H9 (cell line): ENCODE data around the gene PITPNM3. TPM values are rescaled to one million over a fixed set of nuclear protein-coding genes. Genes with fewer than 3 reads are reported as not detected.

Experiments
- DNase-seq: peaks from one replicate; pipeline ENCODE4 v3.0.0-alpha.2; 2017
- H2AFZ ChIP-seq: one replicate; pipeline ENCODE4 v1.6.1; 2013; ENCODE audit warnings: mild to moderate bottlenecking, low read length, control low read depth, moderate library complexity
- H2AK5ac ChIP-seq: 2 replicates; pipeline ENCODE4 v1.6.1; 2013; ENCODE audit warnings: low read length, control low read depth, mixed read lengths; ENCODE audit not compliant: insufficient read length
- H2BK120ac ChIP-seq: one replicate; pipeline ENCODE4 v1.6.1; 2013; ENCODE audit warnings: low read depth, mild to moderate bottlenecking, low read length, control low read depth, inconsistent platforms; ENCODE audit not compliant: poor library complexity, severe bottlenecking
- H2BK12ac ChIP-seq: 2 replicates; pipeline ENCODE4 v1.6.1; 2013; ENCODE audit warnings: low read length, control low read depth, mixed read lengths, low read depth; ENCODE audit not compliant: insufficient read length
- H2BK15ac ChIP-seq: 2 replicates; pipeline ENCODE4 v1.6.1; 2013; ENCODE audit warnings: low read depth, low read length, control low read depth
- H2BK20ac ChIP-seq: one replicate; pipeline ENCODE4 v1.6.1; 2013; ENCODE audit warnings: low read depth, mild to moderate bottlenecking, low read length, control low read depth, inconsistent platforms; ENCODE audit not compliant: poor library complexity, severe bottlenecking
- H2BK5ac ChIP-seq: 2 replicates; pipeline ENCODE4 v1.6.1; 2013; ENCODE audit warnings: low read length, control low read depth, mixed read lengths; ENCODE audit not compliant: insufficient read length
- H3K14ac ChIP-seq: 2 replicates; pipeline ENCODE4 v1.6.1; 2013; ENCODE audit warnings: low read length, control low read depth; ENCODE audit not compliant: insufficient read depth
- H3K18ac ChIP-seq: 2 replicates; pipeline ENCODE4 v1.6.1; 2013; ENCODE audit warnings: low read depth, mild to moderate bottlenecking, mixed read lengths, low read length, control low read depth; ENCODE audit not compliant: insufficient read length
- H3K23ac ChIP-seq: 2 replicates; pipeline ENCODE4 v1.6.1; 2013; ENCODE audit warnings: low read length, control low read depth, mixed read lengths, low read depth; ENCODE audit not compliant: insufficient read length
- H3K23me2 ChIP-seq: 2 replicates; pipeline ENCODE4 v1.6.1; 2013; ENCODE audit warnings: low read depth, mild to moderate bottlenecking, mixed read lengths, low read length, control low read depth; ENCODE audit not compliant: insufficient read length, poor library complexity, severe bottlenecking
- H3K27ac ChIP-seq: 2 replicates; pipeline ENCODE4 v1.5.1; 2013; ENCODE audit warnings: low read length, control low read depth, mixed read lengths, low read depth; ENCODE audit not compliant: insufficient read length
- H3K27me3 ChIP-seq: 2 replicates; pipeline ENCODE4 v1.6.1; 2013; ENCODE audit warnings: low read length, control low read depth, inconsistent platforms; ENCODE audit not compliant: insufficient read depth
- H3K4ac ChIP-seq: 2 replicates; pipeline ENCODE4 v1.6.1; 2013; ENCODE audit warnings: low read depth, mild to moderate bottlenecking, control low read depth, inconsistent platforms, low read length, moderate library complexity
- H3K4me1 ChIP-seq: 2 replicates; pipeline ENCODE4 v1.6.1; 2013; ENCODE audit warnings: low read length, control low read depth, inconsistent platforms; ENCODE audit not compliant: insufficient read depth
- H3K4me2 ChIP-seq: 2 replicates; pipeline ENCODE4 v1.6.1; 2013; ENCODE audit warnings: low read length, control low read depth, mixed read lengths; ENCODE audit not compliant: insufficient read length, insufficient read depth
- H3K56ac ChIP-seq: 2 replicates; pipeline ENCODE4 v1.6.1; 2013; ENCODE audit warnings: low read depth, mild to moderate bottlenecking, mixed read lengths, low read length, control low read depth; ENCODE audit not compliant: insufficient read length
- H3K79me1 ChIP-seq: 2 replicates; pipeline ENCODE4 v1.6.1; 2013; ENCODE audit warnings: low read depth, mild to moderate bottlenecking, moderate library complexity, low read length, control low read depth, inconsistent platforms; ENCODE audit not compliant: insufficient read depth, poor library complexity, severe bottlenecking
- H3K79me2 ChIP-seq: 2 replicates; pipeline ENCODE4 v1.6.1; 2013; ENCODE audit warnings: low read length, control low read depth, inconsistent platforms; ENCODE audit not compliant: insufficient read depth
- H3K9ac ChIP-seq: 2 replicates; pipeline ENCODE4 v1.6.1; 2013; ENCODE audit warnings: low read length, control low read depth, mixed read lengths; ENCODE audit not compliant: insufficient read length; ENCODE audit errors: extremely low read depth
- H3K9me3 ChIP-seq: one replicate; pipeline ENCODE4 v1.6.1; 2013; ENCODE audit warnings: low read depth, low read length, inconsistent platforms; ENCODE audit not compliant: control insufficient read depth
- H3T11ph ChIP-seq: one replicate; pipeline ENCODE4 v1.6.1; 2013; ENCODE audit warnings: mild to moderate bottlenecking, low read length, control low read depth, inconsistent platforms
- H4K20me1 ChIP-seq: one replicate; pipeline ENCODE4 v1.6.1; 2013; ENCODE audit not compliant: control insufficient read depth, insufficient read length, insufficient read depth
- H4K5ac ChIP-seq: 2 replicates; pipeline ENCODE4 v1.6.1; 2013; ENCODE audit warnings: low read depth, mild to moderate bottlenecking, mixed read lengths, low read length, control low read depth; ENCODE audit not compliant: insufficient read length
- H4K8ac ChIP-seq: replicated peaks from 2 replicates; pipeline ENCODE4 v1.6.1; 2013; ENCODE audit warnings: low read length, control low read depth, mixed read lengths, low read depth; ENCODE audit not compliant: insufficient read length
- H4K91ac ChIP-seq: 2 replicates; pipeline ENCODE4 v1.6.1; 2013; ENCODE audit warnings: low read depth, mild to moderate bottlenecking, moderate library complexity, mixed read lengths, low read length, control low read depth; ENCODE audit not compliant: insufficient read length
- H3K27ac Mint-ChIP-seq, 3 experiments: 2 replicates in 2 of 3; 3 replicates in 1 of 3; pipeline ENCODE4 v1.8.0; 2020 to 2021; ENCODE audit warnings: mixed read lengths in 3 of 3, mild to moderate bottlenecking in 1 of 3, moderate library complexity in 1 of 3
- H3K27me3 Mint-ChIP-seq: 2 replicates; pipeline ENCODE4 v1.8.0; 2021; ENCODE audit warnings: low read depth, mild to moderate bottlenecking, moderate library complexity, mixed read lengths
- H3K36me3 Mint-ChIP-seq, 3 experiments: 2 replicates in 2 of 3; 3 replicates in 1 of 3; pipeline ENCODE4 v1.8.0; 2020 to 2021; ENCODE audit warnings: low read depth in 3 of 3, mixed read lengths in 3 of 3; ENCODE audit not compliant: insufficient read depth in 1 of 3
- H3K4me1 Mint-ChIP-seq, 2 experiments: 2 replicates each; pipeline ENCODE4 v1.8.0; 2020; ENCODE audit warnings: mixed read lengths in 2 of 2
- H3K4me3 Mint-ChIP-seq, 2 experiments: 2 replicates in 1 of 2; 3 replicates in 1 of 2; pipeline ENCODE4 v1.8.0; 2020 to 2021; ENCODE audit warnings: mild to moderate bottlenecking in 2 of 2, mixed read lengths in 2 of 2, moderate library complexity in 1 of 2
- H3K9me3 Mint-ChIP-seq, 2 experiments: 2 replicates in 1 of 2; 3 replicates in 1 of 2; pipeline ENCODE4 v1.8.0; 2020; ENCODE audit warnings: mild to moderate bottlenecking in 2 of 2, mixed read lengths in 2 of 2, moderate library complexity in 1 of 2
- WGBS: extraction: QIAGEN DNeasy Blood & Tissue Kit; methylation state at CpG from one replicate; pipeline ENCODE4 v1.1.7; 2013; ENCODE audit warnings: missing lambda C conversion rate, low lambda C conversion rate, mixed read lengths; ENCODE audit not compliant: insufficient read length; ENCODE audit errors: extremely low coverage; 5-methylcytosine and 5-hydroxymethylcytosine counted together
- total RNA-seq: library from RNA; stranded (reverse); gene quantifications from 2 replicates; pipeline ENCODE4 v1.2.1, GENCODE V29; 2021
- TF ChIP-seq, protein P1 (sequence below): fragments of 200-600 bp; sonication (generic); conservative IDR thresholded peaks from 3 replicates; pipeline ENCODE4 v1.8.0; 2021; ENCODE audit warnings: antibody characterized with exemption, mild to moderate bottlenecking

Gene PITPNM3
- total RNA-seq, 1 experiment from 2014 or later: 3.4 TPM

DNA sequence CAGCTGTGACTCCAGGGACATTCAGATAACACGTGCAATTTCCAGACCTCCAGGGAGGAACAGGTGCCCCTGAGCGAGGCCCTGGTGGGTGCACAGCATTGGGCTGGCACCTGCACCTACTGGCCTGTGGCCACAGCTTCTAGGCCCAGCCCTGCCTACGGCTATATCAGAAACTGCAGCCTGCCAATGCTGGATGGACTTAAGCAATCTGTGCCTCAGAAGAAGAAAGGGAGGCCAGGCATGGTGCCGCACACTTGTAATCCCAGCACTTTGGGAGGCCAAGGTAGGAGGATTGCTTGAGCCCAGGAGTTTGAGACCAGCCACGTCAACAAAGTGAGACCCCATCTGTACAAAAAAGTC lies 12.4 kb downstream of the PITPNM3 start:
- no peak overlapping the region for H3K9ac ChIP-seq
- H2BK5ac ChIP-seq: no peak overlapping the region
- DNase-seq: no peak
- no peaks in the 10 kb centered on the region for H3K4me1 ChIP-seq
- H3K56ac ChIP-seq: no peak overlapping the region
- TF ChIP-seq, protein P1, sequence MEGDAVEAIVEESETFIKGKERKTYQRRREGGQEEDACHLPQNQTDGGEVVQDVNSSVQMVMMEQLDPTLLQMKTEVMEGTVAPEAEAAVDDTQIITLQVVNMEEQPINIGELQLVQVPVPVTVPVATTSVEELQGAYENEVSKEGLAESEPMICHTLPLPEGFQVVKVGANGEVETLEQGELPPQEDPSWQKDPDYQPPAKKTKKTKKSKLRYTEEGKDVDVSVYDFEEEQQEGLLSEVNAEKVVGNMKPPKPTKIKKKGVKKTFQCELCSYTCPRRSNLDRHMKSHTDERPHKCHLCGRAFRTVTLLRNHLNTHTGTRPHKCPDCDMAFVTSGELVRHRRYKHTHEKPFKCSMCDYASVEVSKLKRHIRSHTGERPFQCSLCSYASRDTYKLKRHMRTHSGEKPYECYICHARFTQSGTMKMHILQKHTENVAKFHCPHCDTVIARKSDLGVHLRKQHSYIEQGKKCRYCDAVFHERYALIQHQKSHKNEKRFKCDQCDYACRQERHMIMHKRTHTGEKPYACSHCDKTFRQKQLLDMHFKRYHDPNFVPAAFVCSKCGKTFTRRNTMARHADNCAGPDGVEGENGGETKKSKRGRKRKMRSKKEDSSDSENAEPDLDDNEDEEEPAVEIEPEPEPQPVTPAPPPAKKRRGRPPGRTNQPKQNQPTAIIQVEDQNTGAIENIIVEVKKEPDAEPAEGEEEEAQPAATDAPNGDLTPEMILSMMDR: no peak
- no peak overlapping the region for H2AK5ac ChIP-seq
- H3K27me3 ChIP-seq: no peaks in the 10 kb centered on the region
- H2BK120ac ChIP-seq: no peak overlapping the region
- no peaks in the 10 kb centered on the region for H4K20me1 ChIP-seq
- H3K4me1 Mint-ChIP-seq: peaks cover 46 to 47% of the 10 kb centered on the region in 2 experiments
- no peak overlapping the region for H3K27ac ChIP-seq
- H3K36me3 Mint-ChIP-seq: 0 out of 7 replicates have a peak, but pooled peaks cover 0 to 2% (median 0%) of the 10 kb centered on the region in 3 experiments
- H3K79me1 ChIP-seq: no peaks in the 10 kb centered on the region
- no peak overlapping the region for H3K14ac ChIP-seq
- no peak overlapping the region for H4K8ac ChIP-seq
- no peak overlapping the region for H2BK12ac ChIP-seq
- H3K27ac Mint-ChIP-seq: no peak overlapping the region
- no peak overlapping the region for H3K4ac ChIP-seq
- peaks cover 2% of the 10 kb centered on the region for H3K27me3 Mint-ChIP-seq
- no peaks in the 10 kb centered on the region for H3K23me2 ChIP-seq
- no peak overlapping the region for H2BK15ac ChIP-seq
- H3K9me3 ChIP-seq: no peaks in the 10 kb centered on the region
- peaks cover 3 to 5% of the 10 kb centered on the region in 2 experiments; a peak in 3 of 5 replicates for H3K9me3 Mint-ChIP-seq
- H3T11ph ChIP-seq: no peak overlapping the region
- no peak overlapping the region for H3K23ac ChIP-seq
- no peak overlapping the region for H3K18ac ChIP-seq
- no peak overlapping the region for H3K4me2 ChIP-seq
- no peak overlapping the region for H3K4me3 Mint-ChIP-seq
- no peak overlapping the region for H2AFZ ChIP-seq
- WGBS: no CpG with 5 or more reads among the region's 5 CpGs
- H4K91ac ChIP-seq: no peak overlapping the region
- no peaks in the 10 kb centered on the region for H3K79me2 ChIP-seq
- no peak overlapping the region for H4K5ac ChIP-seq
- H2BK20ac ChIP-seq: no peak overlapping the region
